Natural killer cell (primary cell): ENCODE measurements around the gene CACNA1C. TPM values are rescaled to one million over a fixed set of nuclear protein-coding genes. Genes with fewer than 3 reads are reported as not detected.

Experiments
- ATAC-seq, 3 donors: fragments of 150-1000 bp in 2 of 3; fragments of 200-7000 bp in 1 of 3; cut with Tn5 transposase; 1 replicate in 1 of 3; 2 replicates in 2 of 3; pipeline ENCODE4 v1.10.0; 2021; ENCODE audit warnings: mild to moderate bottlenecking in 2 of 3, moderate library complexity in 2 of 3
- DNase-seq, 2 donors: peaks; one replicate each; pipeline versions ENCODE4 v3.0.0 to v3.0.0-alpha.2; 2013 to 2021; ENCODE audit warnings: mixed read lengths in 1 of 2
- H3K27ac ChIP-seq: one replicate; pipeline ENCODE4 v1.5.1; 2013; ENCODE audit warnings: mild to moderate bottlenecking, low read length
- H3K27me3 ChIP-seq: one replicate; pipeline ENCODE4 v1.6.1; 2013; ENCODE audit warnings: low read length; ENCODE audit not compliant: control insufficient read depth, insufficient read depth
- H3K36me3 ChIP-seq: one replicate; pipeline ENCODE4 v1.6.1; 2013; ENCODE audit warnings: low read length; ENCODE audit not compliant: control insufficient read depth, insufficient read depth
- H3K4me1 ChIP-seq: one replicate; pipeline ENCODE4 v1.6.1; 2013; ENCODE audit warnings: low read length; ENCODE audit not compliant: control insufficient read depth, insufficient read depth
- H3K4me3 ChIP-seq: one replicate; pipeline ENCODE4 v1.5.1; 2013; ENCODE audit warnings: low read length
- H3K9me3 ChIP-seq: one replicate; pipeline ENCODE4 v1.6.1; 2013; ENCODE audit warnings: low read length; ENCODE audit not compliant: control insufficient read depth, insufficient read depth
- H3K27ac Mint-ChIP-seq, 2 donors: one replicate each; pipeline ENCODE4 v1.8.0; 2022; ENCODE audit warnings: mild to moderate bottlenecking in 2 of 2, mixed read lengths in 2 of 2, moderate library complexity in 1 of 2
- H3K27me3 Mint-ChIP-seq, 2 donors: one replicate each; pipeline ENCODE4 v1.8.0; 2022; ENCODE audit warnings: low read depth in 2 of 2, mixed read lengths in 2 of 2
- H3K36me3 Mint-ChIP-seq: one replicate; pipeline ENCODE4 v1.8.0; 2022; ENCODE audit warnings: mixed read lengths
- H3K4me1 Mint-ChIP-seq, 2 donors: one replicate each; pipeline ENCODE4 v1.8.0; 2022; ENCODE audit warnings: mixed read lengths in 2 of 2
- H3K4me3 Mint-ChIP-seq: one replicate; pipeline ENCODE4 v1.8.0; 2022; ENCODE audit warnings: mild to moderate bottlenecking, moderate library complexity, mixed read lengths
- H3K9me3 Mint-ChIP-seq, 2 donors: one replicate each; pipeline ENCODE4 v1.8.0; 2022; ENCODE audit warnings: mixed read lengths in 2 of 2
- CTCF ChIP-seq: fragments of 200-600 bp; IDR thresholded peaks from one replicate; pipeline ENCODE4 v1.8.0; 2022; ENCODE audit warnings: antibody characterized with exemption
- WGBS: methylation state at CpG from one replicate; pipeline ENCODE4 v1.1.7; 2013; ENCODE audit warnings: missing lambda C conversion rate; ENCODE audit not compliant: insufficient coverage; 5-methylcytosine and 5-hydroxymethylcytosine counted together
- intact Hi-C: fragments of 100-400 bp; cut with micrococcal nuclease; formaldehyde crosslinking; loops from one replicate; pipeline ENCODE4 v1.14.2; 2022
- total RNA-seq, 4 donors: library from RNA; stranded (reverse); fragments of 120-200 nt in 1 of 4; gene quantifications; one replicate each; pipeline versions ENCODE4 v1.2.3 to v1.2.4, GENCODE V29; 2013 to 2022

CACNA1C gene
- total RNA-seq, 3 donors from 2014 or later (not counting 1 experiment from before 2014, with no cell fraction given): 0.07 to 0.35 (median 0.08) TPM

DNA sequence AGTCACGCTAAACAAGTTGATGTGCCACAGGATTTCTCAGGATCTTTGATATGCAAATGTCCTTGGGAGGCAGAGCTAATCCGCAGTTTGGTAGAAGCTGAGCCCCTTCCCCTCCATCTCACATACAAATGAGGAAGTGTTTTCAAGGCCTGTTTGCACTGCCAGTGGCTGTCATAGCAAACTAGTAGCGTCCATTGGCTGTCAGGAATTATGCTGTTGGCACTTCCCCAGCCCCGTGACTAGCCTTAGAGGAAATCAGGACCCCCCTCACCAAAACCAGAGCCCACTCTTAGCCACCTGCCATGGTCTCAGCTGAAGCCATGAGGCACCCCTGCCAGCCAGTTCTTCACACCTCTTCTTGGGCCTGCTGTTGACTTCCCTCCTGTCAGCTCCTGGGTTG, 253.9 kb downstream of the CACNA1C start:
- no peaks in the 10 kb centered on the region for H3K4me1 Mint-ChIP-seq
- peaks cover 4 to 6% of the 10 kb centered on the region in 2 donors for H3K27me3 Mint-ChIP-seq
- no peak for TF ChIP-seq CTCF
- no peaks in the 10 kb centered on the region for H3K4me1 ChIP-seq
- H3K36me3 Mint-ChIP-seq: no peaks in the 10 kb centered on the region
- 47% methylated on average over 4 of the region's 4 CpGs for WGBS
- no peaks in the 10 kb centered on the region for H3K9me3 ChIP-seq
- intact Hi-C loops: no loop called here
- H3K36me3 ChIP-seq: no peaks in the 10 kb centered on the region
- DNase-seq (no peak), ATAC-seq (no peak)
- H3K4me3 ChIP-seq: no peak overlapping the region
- H3K9me3 Mint-ChIP-seq: no peaks in the 10 kb centered on the region
- no peak overlapping the region for H3K27ac ChIP-seq
- H3K27ac Mint-ChIP-seq: no peak overlapping the region
- no peaks in the 10 kb centered on the region for H3K27me3 ChIP-seq
- H3K4me3 Mint-ChIP-seq: no peak overlapping the region

DNA sequence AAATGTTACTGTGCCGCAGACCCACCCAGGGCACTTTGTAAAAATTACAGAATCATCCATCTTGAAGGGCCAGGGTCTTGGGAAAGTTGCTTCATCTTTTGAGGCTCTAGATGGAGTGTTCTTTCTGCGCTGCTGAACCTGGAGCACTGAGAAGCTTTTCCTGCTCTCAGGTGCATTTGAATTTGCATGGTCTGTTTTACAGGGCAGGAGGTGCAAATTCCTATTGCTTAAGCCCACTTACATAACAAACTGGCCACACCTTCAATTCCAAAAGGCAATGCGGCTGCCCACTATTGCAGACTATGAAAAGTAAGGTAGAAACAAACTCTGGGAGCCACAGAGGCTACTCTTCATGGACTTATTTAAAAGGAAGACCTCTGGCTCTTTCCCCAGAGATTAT, 254.8 kb downstream of the CACNA1C start:
- Mint-ChIP-seq H3K27me3 (peaks cover 4 to 6% of the 10 kb centered on the region in 2 donors), H3K9me3 (no peaks in the 10 kb centered on the region)
- no peak for TF ChIP-seq CTCF

GRCh38 chr12:2309647-2310046, 256.9 kb downstream of the CACNA1C start:
- no peak overlapping the region for H3K27ac ChIP-seq

More for the DNA sequence above, 254.8 kb downstream of the CACNA1C start:
- DNase-seq (no peak), ATAC-seq (no peak)
- Histone ChIP-seq H3K36me3 (no peaks in the 10 kb centered on the region), H3K9me3 (no peaks in the 10 kb centered on the region), H3K4me3 (no peak overlapping the region), H3K4me1 (no peaks in the 10 kb centered on the region), H3K27me3 (no peaks in the 10 kb centered on the region), H3K27ac (no peak overlapping the region)
- Mint-ChIP-seq H3K4me1 (no peaks in the 10 kb centered on the region), H3K4me3 (no peak overlapping the region), H3K36me3 (no peaks in the 10 kb centered on the region), H3K27ac (no peak overlapping the region)
- intact Hi-C loops: no loop called here
- WGBS: 97% methylated on average over 3 of the region's 3 CpGs

More at GRCh38 chr12:2309647-2310046, 256.9 kb downstream of the CACNA1C start:
- H3K36me3 Mint-ChIP-seq: no peaks in the 10 kb centered on the region
- H3K27me3 ChIP-seq: no peaks in the 10 kb centered on the region
- H3K4me1 ChIP-seq: no peaks in the 10 kb centered on the region
- ATAC-seq (no peak), DNase-seq (no peak)
- no peaks in the 10 kb centered on the region for H3K36me3 ChIP-seq
- 66% methylated on average over 3 of the region's 5 CpGs for WGBS
- no peak for TF ChIP-seq CTCF
- no peaks in the 10 kb centered on the region for H3K4me1 Mint-ChIP-seq
- H3K9me3 Mint-ChIP-seq: no peaks in the 10 kb centered on the region
- H3K4me3 Mint-ChIP-seq: no peak overlapping the region
- no peak overlapping the region for H3K4me3 ChIP-seq
- H3K9me3 ChIP-seq: no peaks in the 10 kb centered on the region
- H3K27ac Mint-ChIP-seq: no peak overlapping the region
- intact Hi-C loops: no loop called here
- peaks cover 4 to 6% of the 10 kb centered on the region in 2 donors for H3K27me3 Mint-ChIP-seq
